Endodermal cell (in vitro differentiated cells): Measurements from ENCODE around the gene SLAMF6. TPM values are rescaled to one million over a fixed set of nuclear protein-coding genes. Genes with fewer than 3 reads are reported as not detected.

Source experiments
- DNase-seq: peaks from one replicate; pipeline ENCODE4 v3.0.0-alpha.2; 2017
- H3K27ac ChIP-seq: 2 replicates; pipeline ENCODE4 v1.5.1; 2013; ENCODE audit warnings: mild to moderate bottlenecking, low read depth, low read length, moderate library complexity
- H3K27me3 ChIP-seq: 2 replicates; pipeline ENCODE4 v1.6.1; 2013; ENCODE audit warnings: mild to moderate bottlenecking, low read length, moderate library complexity; ENCODE audit not compliant: insufficient read depth, control insufficient read depth, poor library complexity, severe bottlenecking
- H3K36me3 ChIP-seq: 2 replicates; pipeline ENCODE4 v1.7.0; 2013; ENCODE audit warnings: mild to moderate bottlenecking, low read length, moderate library complexity; ENCODE audit not compliant: control insufficient read depth, insufficient read depth
- H3K4me1 ChIP-seq: one replicate; pipeline ENCODE4 v1.7.0; 2013; ENCODE audit warnings: low read length; ENCODE audit not compliant: control insufficient read depth, insufficient read depth
- H3K4me3 ChIP-seq: 2 replicates; pipeline ENCODE4 v1.5.1; 2013; ENCODE audit warnings: mild to moderate bottlenecking, low read length, moderate library complexity
- H3K9ac ChIP-seq: 2 replicates; pipeline ENCODE4 v1.6.1; 2013; ENCODE audit warnings: mild to moderate bottlenecking, low read length, moderate library complexity; ENCODE audit not compliant: poor library complexity, severe bottlenecking; ENCODE audit errors: extremely low read depth
- H3K9me3 ChIP-seq: 2 replicates; pipeline ENCODE4 v1.6.1; 2013; ENCODE audit warnings: mild to moderate bottlenecking, low read length, moderate library complexity; ENCODE audit not compliant: control insufficient read depth
- H3K27ac Mint-ChIP-seq: 2 replicates; pipeline ENCODE4 v1.8.0; 2020; ENCODE audit warnings: mixed read lengths
- H3K27me3 Mint-ChIP-seq: 2 replicates; pipeline ENCODE4 v1.8.0; 2021; ENCODE audit warnings: mild to moderate bottlenecking, mixed read lengths; ENCODE audit not compliant: insufficient read depth
- H3K36me3 Mint-ChIP-seq: 2 replicates; pipeline ENCODE4 v1.8.0; 2020; ENCODE audit warnings: low read depth, mixed read lengths
- H3K4me1 Mint-ChIP-seq: 2 replicates; pipeline ENCODE4 v1.8.0; 2020; ENCODE audit warnings: mixed read lengths
- H3K4me3 Mint-ChIP-seq: 2 replicates; pipeline ENCODE4 v1.8.0; 2020; ENCODE audit warnings: mild to moderate bottlenecking, moderate library complexity, mixed read lengths
- H3K9me3 Mint-ChIP-seq: 2 replicates; pipeline ENCODE4 v1.8.0; 2020; ENCODE audit warnings: mild to moderate bottlenecking, mixed read lengths
- WGBS, 2 experiments: methylation state at CpG; one replicate each; pipeline versions ENCODE4 v1.1.5 to v1.1.7; 2013; ENCODE audit warnings: missing lambda C conversion rate in 2 of 2, mixed read lengths in 1 of 2; ENCODE audit not compliant: insufficient coverage in 1 of 2, insufficient read length in 1 of 2; 5-methylcytosine and 5-hydroxymethylcytosine counted together
- total RNA-seq, 2 donors: library from RNA; stranded (reverse); fragmentation: NEBNext Ultra II Directional in 1 of 2; extraction: Animal tissue kit (Norgen Biotek cat#: 25700) in 1 of 2; gene quantifications; 2 replicates in 1 of 2; 3 replicates in 1 of 2; pipeline ENCODE4 v1.2.1, GENCODE V29; 2021
- TF ChIP-seq, protein P1 (sequence below): fragments of 200-600 bp; sonication (generic); conservative IDR thresholded peaks from 2 replicates; pipeline ENCODE4 v1.5.0; 2021; ENCODE audit warnings: antibody characterized with exemption, mild to moderate bottlenecking

Gene SLAMF6
- total RNA-seq, 2 donors from 2014 or later = not detected

- no peak overlapping the region for H3K9ac ChIP-seq
- 97 to 100% methylated on average over 2 of the region's 2 CpGs for WGBS, 2 experiments
- no peaks in the 10 kb centered on the region for H3K9me3 ChIP-seq
Measured at GRCh38 chr1:160466961-160467360, 56.1 kb downstream of the SLAMF6 start.

DNA sequence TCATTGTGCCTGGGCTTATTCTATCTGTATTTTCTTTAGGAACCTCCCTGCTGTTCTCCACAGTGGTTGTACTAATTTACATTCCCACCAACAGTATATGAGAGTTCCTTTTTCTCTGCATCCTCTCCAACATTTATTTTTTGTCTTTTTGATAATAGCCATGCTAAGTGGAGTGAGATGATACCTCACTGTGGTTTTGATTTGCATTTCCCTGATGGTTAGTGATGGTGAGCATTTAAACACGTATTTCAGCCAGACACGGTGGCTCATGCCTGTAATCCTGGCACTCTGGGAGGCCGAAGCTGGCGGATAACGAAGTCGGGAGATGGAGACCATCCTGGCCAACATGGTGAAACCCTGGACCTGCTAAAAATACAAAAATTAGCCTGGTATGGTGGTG is 57.9 kb downstream of the SLAMF6 start:
- Mint-ChIP-seq H3K36me3 (no peaks in the 10 kb centered on the region), H3K4me3 (no peak overlapping the region), H3K27me3 (no peaks in the 10 kb centered on the region), H3K9me3 (no peaks in the 10 kb centered on the region), H3K27ac (no peak overlapping the region), H3K4me1 (peaks cover 6% of the 10 kb centered on the region)
- Histone ChIP-seq H3K4me3 (no peak overlapping the region), H3K36me3 (no peaks in the 10 kb centered on the region), H3K27ac (no peak overlapping the region), H3K9me3 (no peaks in the 10 kb centered on the region), H3K27me3 (no peaks in the 10 kb centered on the region), H3K4me1 (no peaks in the 10 kb centered on the region), H3K9ac (no peak overlapping the region)
- TF ChIP-seq, protein P1, sequence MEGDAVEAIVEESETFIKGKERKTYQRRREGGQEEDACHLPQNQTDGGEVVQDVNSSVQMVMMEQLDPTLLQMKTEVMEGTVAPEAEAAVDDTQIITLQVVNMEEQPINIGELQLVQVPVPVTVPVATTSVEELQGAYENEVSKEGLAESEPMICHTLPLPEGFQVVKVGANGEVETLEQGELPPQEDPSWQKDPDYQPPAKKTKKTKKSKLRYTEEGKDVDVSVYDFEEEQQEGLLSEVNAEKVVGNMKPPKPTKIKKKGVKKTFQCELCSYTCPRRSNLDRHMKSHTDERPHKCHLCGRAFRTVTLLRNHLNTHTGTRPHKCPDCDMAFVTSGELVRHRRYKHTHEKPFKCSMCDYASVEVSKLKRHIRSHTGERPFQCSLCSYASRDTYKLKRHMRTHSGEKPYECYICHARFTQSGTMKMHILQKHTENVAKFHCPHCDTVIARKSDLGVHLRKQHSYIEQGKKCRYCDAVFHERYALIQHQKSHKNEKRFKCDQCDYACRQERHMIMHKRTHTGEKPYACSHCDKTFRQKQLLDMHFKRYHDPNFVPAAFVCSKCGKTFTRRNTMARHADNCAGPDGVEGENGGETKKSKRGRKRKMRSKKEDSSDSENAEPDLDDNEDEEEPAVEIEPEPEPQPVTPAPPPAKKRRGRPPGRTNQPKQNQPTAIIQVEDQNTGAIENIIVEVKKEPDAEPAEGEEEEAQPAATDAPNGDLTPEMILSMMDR = no peak
- DNase-seq = no peak
- whole genome bisulfite sequencing, 2 experiments = 86 to 96% methylated on average over 6 of the region's 6 CpGs

More at GRCh38 chr1:160466961-160467360, 56.1 kb downstream of the SLAMF6 start:
- H3K36me3 Mint-ChIP-seq = no peaks in the 10 kb centered on the region
- no peaks in the 10 kb centered on the region for H3K9me3 Mint-ChIP-seq
- H3K27ac Mint-ChIP-seq = no peak overlapping the region
- Histone ChIP-seq H3K27ac (no peak overlapping the region), H3K27me3 (no peaks in the 10 kb centered on the region), H3K36me3 (no peaks in the 10 kb centered on the region), H3K4me3 (no peak overlapping the region), H3K4me1 (no peaks in the 10 kb centered on the region)
- no peaks in the 10 kb centered on the region for H3K4me1 Mint-ChIP-seq
- H3K27me3 Mint-ChIP-seq = no peaks in the 10 kb centered on the region
- TF ChIP-seq, protein P1 = no peak
- no peak for DNase-seq
- no peak overlapping the region for H3K4me3 Mint-ChIP-seq

- no peak overlapping the region for H3K9ac ChIP-seq
- H3K9me3 ChIP-seq = no peaks in the 10 kb centered on the region
- no peaks in the 10 kb centered on the region for H3K27me3 ChIP-seq
- H3K4me3 Mint-ChIP-seq = no peak overlapping the region
- H3K36me3 ChIP-seq = no peaks in the 10 kb centered on the region
- no peaks in the 10 kb centered on the region for H3K4me1 ChIP-seq
- WGBS, 2 experiments = 86 to 100% methylated on average over 2 to 4 of the region's 4 CpGs
- TF ChIP-seq, protein P1 = no peak
- H3K4me1 Mint-ChIP-seq = peaks cover 9% of the 10 kb centered on the region
- H3K27ac ChIP-seq = no peak overlapping the region
- no peak overlapping the region for H3K4me3 ChIP-seq
- H3K27me3 Mint-ChIP-seq = no peaks in the 10 kb centered on the region
- H3K36me3 Mint-ChIP-seq = no peaks in the 10 kb centered on the region
- H3K9me3 Mint-ChIP-seq = no peaks in the 10 kb centered on the region
- no peak for DNase-seq
- no peak overlapping the region for H3K27ac Mint-ChIP-seq
Measured at GRCh38 chr1:160460683-160461287, 62.3 kb downstream of the SLAMF6 start.
